AG09319 (cell line): ENCODE measurements around the gene GON7.

ENCODE experiments used
- DNase-seq: peaks from one replicate; pipeline ENCODE4 v3.0.0-alpha.2; 2010; ENCODE audit warnings: low read depth; ENCODE audit errors: extremely low read depth
- TF ChIP-seq, protein P1 (sequence below): IDR thresholded peaks from 2 replicates; pipeline ENCODE4 v1.5.1; 2011; ENCODE audit warnings: low read depth, mild to moderate bottlenecking, inconsistent platforms, low read length, moderate library complexity

Gene GON7, protein sequence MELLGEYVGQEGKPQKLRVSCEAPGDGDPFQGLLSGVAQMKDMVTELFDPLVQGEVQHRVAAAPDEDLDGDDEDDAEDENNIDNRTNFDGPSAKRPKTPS

DNA sequence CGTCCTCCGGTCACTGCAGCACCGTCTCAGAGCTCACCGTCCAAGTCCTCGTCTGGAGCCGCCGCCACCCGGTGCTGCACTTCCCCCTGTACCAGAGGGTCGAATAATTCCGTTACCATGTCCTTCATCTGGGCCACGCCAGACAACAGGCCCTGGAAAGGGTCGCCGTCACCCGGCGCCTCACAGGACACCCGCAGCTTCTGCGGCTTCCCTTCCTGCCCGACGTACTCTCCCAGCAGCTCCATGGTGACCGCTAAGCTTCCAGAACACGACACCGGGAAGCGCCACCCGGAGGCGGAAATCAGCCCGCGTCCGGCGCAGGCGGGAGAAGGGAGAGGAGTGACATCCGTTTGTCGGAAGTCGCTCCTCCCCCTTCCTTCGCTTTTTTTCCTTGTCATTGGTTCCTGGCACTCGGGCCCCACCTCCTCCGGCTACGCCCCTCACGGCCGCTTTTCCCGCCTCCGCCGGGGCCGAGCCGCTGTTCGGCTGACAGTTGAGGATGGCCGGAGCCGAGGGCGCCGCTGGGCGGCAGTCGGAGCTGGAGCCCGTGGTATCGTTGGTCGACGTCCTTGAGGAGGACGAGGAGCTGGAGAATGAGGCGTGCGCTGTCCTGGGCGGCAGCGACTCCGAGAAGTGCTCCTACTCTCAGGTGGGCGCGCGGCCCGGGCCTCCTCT, at the start of gene GON7, which contains the start of gene UBR7:
TSS of gene GON7 (minus strand) at position 273 of the 675 bp plus-strand sequence. CDS start at position 245, 28 bp downstream.
TSS of gene UBR7 (plus strand) at position 464 of the 675 bp plus-strand sequence. CDS start at position 500, 36 bp downstream.
- TF ChIP-seq, protein P1, sequence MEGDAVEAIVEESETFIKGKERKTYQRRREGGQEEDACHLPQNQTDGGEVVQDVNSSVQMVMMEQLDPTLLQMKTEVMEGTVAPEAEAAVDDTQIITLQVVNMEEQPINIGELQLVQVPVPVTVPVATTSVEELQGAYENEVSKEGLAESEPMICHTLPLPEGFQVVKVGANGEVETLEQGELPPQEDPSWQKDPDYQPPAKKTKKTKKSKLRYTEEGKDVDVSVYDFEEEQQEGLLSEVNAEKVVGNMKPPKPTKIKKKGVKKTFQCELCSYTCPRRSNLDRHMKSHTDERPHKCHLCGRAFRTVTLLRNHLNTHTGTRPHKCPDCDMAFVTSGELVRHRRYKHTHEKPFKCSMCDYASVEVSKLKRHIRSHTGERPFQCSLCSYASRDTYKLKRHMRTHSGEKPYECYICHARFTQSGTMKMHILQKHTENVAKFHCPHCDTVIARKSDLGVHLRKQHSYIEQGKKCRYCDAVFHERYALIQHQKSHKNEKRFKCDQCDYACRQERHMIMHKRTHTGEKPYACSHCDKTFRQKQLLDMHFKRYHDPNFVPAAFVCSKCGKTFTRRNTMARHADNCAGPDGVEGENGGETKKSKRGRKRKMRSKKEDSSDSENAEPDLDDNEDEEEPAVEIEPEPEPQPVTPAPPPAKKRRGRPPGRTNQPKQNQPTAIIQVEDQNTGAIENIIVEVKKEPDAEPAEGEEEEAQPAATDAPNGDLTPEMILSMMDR: peak; percentile 31

DNA sequence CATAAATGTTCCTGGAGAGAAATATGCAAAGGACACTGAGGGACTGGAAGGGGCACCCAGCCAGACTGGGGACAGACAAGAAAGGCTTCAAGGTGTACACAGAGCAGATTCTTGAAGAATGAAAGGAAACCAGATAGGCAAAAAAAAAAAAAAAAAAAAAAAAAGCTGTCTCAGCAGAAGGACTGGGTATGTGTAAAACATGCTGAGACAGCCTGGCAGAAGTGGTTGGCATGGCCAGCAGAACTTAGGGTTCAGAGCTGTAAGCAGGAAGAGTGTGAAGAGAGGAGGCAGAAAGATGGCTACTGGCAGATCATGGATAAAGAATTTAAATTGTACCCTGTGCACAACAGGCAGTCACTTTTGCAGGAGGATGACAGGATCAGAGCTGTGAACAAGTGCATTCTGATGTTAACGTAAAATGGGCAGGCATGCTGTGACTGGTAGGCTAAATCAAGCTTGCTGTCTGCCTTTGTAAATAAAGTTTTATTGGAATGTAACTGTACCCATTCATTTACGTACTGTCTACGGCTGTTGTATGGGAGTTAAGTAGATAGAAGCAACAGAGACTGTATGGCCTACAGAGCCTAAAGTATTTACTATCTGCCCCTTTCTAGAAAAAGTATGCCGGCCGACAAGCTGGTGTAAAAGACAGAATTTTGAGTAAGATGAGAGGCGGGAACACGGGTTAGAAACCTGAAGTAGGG, 42.4 kb upstream of the GON7 start:
- DNase-seq: no peak
- TF ChIP-seq, protein P1: no peak

More for the DNA sequence above, at the start of gene GON7, which contains the start of gene UBR7:
- peak; percentile 89 for DNase-seq

DNA sequence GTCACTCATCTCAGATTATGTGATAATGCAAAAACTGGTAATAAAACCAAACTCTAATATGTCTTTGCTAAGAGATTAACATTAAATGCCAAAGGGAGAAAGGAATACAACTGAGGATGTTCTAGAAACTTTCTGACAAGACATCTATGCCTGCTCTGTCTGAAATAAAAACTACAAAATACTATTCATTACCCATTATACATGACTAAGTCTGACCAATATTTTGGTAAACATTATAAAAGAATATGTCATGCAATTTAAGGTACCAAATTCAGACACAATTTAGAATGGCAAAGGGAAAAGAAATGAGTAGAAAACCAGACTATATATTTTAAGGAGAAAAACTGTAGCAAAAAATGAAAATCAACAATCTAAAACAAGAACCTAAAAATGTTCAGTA, 39.7 kb upstream of the GON7 start:
- TF ChIP-seq, protein P1: no peak
- no peak for DNase-seq

DNA sequence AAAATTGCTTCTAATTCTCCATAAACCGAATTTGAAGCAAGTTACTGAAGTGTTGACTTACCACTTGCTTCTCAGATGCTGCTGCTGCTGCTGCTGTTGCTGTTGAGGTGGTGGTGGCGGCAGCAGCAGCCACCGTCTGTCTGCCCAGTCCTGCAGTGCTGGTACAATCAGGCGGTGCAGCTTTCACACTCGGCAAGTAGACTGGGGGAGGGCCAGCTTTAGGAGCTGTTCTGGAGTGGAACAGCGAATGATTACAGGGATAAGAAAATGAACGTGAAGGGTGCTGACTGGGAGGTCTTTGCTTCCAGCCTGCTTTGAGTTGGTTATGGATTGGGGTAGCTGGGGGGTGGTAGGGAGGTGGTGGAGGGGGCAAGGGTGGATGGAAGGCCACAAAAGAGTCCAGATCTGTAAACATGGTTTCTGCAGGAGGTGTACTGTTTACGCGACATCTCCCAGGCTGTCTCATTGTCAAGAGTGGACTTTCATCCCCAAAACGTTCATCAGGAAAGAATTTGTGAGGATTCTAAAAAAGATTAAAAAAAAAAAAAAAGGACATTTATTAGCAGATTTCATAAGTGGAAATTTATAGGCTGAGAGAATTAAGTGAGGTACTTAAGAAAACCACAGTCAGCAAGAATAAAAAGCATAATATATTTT, 39.0 kb upstream of the GON7 start:
- TF ChIP-seq, protein P1: no peak
- DNase-seq: no peak

DNA sequence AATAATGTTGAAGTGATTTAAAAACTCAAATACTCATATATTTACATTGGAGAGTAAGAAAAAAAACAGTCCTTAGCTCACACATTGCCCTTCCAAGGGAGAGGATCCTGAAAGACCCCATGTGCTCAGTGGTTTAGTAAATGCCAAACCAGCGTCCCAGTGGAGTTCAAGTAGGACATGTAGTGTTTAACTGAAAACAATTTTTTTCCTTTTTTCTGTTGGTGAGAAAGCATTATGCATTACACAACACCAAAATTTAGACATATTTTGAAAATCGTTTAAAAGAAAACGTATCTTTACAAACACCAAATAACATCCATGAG, 33.8 kb upstream of the GON7 start:
- DNase-seq: no peak
- TF ChIP-seq, protein P1: no peak

DNA sequence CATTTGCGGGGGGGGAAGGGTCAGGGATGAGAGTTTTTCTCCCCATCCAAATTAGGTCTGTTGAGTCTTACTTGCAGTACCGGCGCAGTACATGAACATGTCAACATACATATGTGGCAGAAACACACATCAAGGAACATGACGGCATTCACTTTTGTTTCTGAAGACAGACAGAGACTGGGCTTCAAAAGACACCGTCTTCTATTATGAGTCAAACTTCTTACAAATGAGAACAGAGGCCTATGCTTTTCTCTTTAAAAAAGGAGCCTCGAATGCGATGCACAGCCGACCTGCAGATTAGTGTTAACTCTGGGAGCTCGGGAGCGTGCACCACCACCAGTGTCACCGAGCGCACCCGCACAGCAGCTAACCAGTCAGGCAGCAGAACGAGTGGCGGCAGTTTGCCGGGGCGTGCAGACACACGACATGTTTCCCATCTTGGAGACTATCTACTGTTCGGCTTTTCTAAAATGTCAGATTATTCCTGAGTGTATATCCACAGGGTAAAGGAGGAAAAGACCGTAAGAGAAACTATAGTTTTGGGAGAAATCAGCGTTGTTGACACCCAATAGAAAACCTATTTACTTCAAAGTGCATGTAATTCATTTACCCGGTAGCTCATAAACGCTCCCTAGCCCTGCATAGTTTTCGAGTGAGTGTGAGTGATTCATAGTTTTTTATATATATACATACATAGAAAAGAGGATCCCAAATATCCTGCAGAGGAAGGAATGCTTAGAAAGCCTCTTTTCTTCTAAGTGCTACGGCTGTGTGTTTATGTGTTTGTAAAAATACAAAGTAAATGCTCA, 33.2 kb upstream of the GON7 start:
- no peak for DNase-seq
- TF ChIP-seq, protein P1: no peak
